Glutamatergic neuron (in vitro differentiated cells): ENCODE measurements around the gene ASTE1. TPM values are rescaled to one million over a fixed set of nuclear protein-coding genes. Genes with fewer than 3 reads are reported as not detected.

Source experiments
- DNase-seq: peaks from one replicate; pipeline ENCODE4 v3.0.0; 2022
- H3K27ac Mint-ChIP-seq: one replicate; pipeline ENCODE4 v1.8.0; 2020; ENCODE audit warnings: mild to moderate bottlenecking, mixed read lengths, inconsistent platforms; ENCODE audit not compliant: unreplicated experiment
- H3K27me3 Mint-ChIP-seq: one replicate; pipeline ENCODE4 v1.8.0; 2020; ENCODE audit warnings: mild to moderate bottlenecking, moderate library complexity, mixed read lengths, inconsistent platforms; ENCODE audit not compliant: unreplicated experiment
- H3K36me3 Mint-ChIP-seq: one replicate; pipeline ENCODE4 v1.8.0; 2020; ENCODE audit warnings: mild to moderate bottlenecking, mixed read lengths, inconsistent platforms; ENCODE audit not compliant: unreplicated experiment
- H3K4me1 Mint-ChIP-seq: one replicate; pipeline ENCODE4 v1.8.0; 2020; ENCODE audit warnings: mild to moderate bottlenecking, low read depth, mixed read lengths, inconsistent platforms; ENCODE audit not compliant: unreplicated experiment
- H3K4me3 Mint-ChIP-seq: one replicate; pipeline ENCODE4 v1.8.0; 2020; ENCODE audit warnings: mild to moderate bottlenecking, mixed read lengths, inconsistent platforms; ENCODE audit not compliant: unreplicated experiment
- H3K9me3 Mint-ChIP-seq: one replicate; pipeline ENCODE4 v1.8.0; 2020; ENCODE audit warnings: mild to moderate bottlenecking, moderate library complexity, mixed read lengths, inconsistent platforms; ENCODE audit not compliant: unreplicated experiment
- total RNA-seq: library from RNA; stranded (reverse); fragmentation: NEBNext Ultra II Directional; extraction: Animal tissue kit (Norgen Biotek cat#: 25700); gene quantifications from one replicate; pipeline ENCODE4 v1.2.1, GENCODE V29; 2021; ENCODE audit not compliant: unreplicated experiment
- TF ChIP-seq, protein P1 (sequence below): fragments of 200-600 bp; sonication (generic); IDR thresholded peaks from one replicate; pipeline ENCODE4 v1.5.0; 2021; ENCODE audit not compliant: partially characterized antibody, unreplicated experiment

The ASTE1 gene
- total RNA-seq, 1 donor from 2014 or later: 5.8 TPM

DNA sequence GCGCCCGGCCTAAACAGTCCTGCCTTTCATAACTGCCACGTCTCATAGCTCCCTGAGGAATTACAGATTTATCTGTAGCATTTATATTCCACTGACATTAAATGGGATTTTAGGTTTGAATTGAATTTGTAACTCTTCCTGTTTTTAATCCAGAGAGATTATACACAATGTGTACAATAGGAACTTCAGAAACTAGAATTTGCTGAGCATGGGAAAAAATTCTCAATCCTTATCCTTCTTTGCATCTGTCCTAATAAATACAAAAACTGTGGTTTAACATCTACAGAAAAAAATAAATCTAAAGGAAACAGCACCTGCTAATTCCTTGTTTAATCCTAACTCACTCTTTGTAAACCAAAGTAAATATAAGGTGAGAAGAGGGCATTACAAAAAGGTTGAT lies 2.2 kb upstream of the ASTE1 start:
- Mint-ChIP-seq H3K27ac (no peak overlapping the region), H3K27me3 (no peaks in the 10 kb centered on the region), H3K36me3 (no peaks in the 10 kb centered on the region), H3K9me3 (no peaks in the 10 kb centered on the region), H3K4me1 (peaks cover 6% of the 10 kb centered on the region), H3K4me3 (no peak overlapping the region)
- TF ChIP-seq, protein P1, sequence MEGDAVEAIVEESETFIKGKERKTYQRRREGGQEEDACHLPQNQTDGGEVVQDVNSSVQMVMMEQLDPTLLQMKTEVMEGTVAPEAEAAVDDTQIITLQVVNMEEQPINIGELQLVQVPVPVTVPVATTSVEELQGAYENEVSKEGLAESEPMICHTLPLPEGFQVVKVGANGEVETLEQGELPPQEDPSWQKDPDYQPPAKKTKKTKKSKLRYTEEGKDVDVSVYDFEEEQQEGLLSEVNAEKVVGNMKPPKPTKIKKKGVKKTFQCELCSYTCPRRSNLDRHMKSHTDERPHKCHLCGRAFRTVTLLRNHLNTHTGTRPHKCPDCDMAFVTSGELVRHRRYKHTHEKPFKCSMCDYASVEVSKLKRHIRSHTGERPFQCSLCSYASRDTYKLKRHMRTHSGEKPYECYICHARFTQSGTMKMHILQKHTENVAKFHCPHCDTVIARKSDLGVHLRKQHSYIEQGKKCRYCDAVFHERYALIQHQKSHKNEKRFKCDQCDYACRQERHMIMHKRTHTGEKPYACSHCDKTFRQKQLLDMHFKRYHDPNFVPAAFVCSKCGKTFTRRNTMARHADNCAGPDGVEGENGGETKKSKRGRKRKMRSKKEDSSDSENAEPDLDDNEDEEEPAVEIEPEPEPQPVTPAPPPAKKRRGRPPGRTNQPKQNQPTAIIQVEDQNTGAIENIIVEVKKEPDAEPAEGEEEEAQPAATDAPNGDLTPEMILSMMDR: no peak
- no peak for DNase-seq

DNA sequence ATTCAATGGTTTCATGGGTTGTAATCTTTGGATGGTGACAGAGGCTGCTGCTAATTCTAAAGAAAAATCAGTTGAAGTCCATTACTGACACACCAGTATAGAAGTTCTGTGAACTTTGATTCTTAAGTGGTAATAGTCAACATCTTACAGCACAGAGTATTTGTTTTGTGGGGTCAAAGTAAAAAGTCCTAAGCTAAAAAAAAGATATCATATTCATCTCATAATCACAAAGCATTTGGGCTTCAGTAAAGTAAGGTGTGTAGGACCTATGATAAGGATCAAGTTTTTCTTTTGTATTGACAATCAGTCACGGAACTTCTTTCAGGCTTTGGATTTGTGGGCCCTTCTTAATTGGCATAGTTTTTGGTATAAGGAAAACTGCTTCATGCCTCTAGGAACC lies 1.1 kb downstream of the ASTE1 start:
- TF ChIP-seq, protein P1: no peak
- DNase-seq: no peak

GRCh38 chr3:131020122-131020693 lies 6.4 kb downstream of the ASTE1 start:
- H3K36me3 Mint-ChIP-seq: no peaks in the 10 kb centered on the region
- H3K27ac Mint-ChIP-seq: no peak overlapping the region
- H3K27me3 Mint-ChIP-seq: no peaks in the 10 kb centered on the region
- DNase-seq: no peak
- no peak overlapping the region for H3K4me3 Mint-ChIP-seq
- peaks cover 10% of the 10 kb centered on the region for H3K4me1 Mint-ChIP-seq
- TF ChIP-seq, protein P1: no peak
- no peaks in the 10 kb centered on the region for H3K9me3 Mint-ChIP-seq

More for the DNA sequence above, 1.1 kb downstream of the ASTE1 start:
- Mint-ChIP-seq H3K36me3 (no peaks in the 10 kb centered on the region), H3K27me3 (no peaks in the 10 kb centered on the region), H3K4me1 (peaks cover 6% of the 10 kb centered on the region), H3K4me3 (peak overlapping the region; percentile 92), H3K9me3 (no peaks in the 10 kb centered on the region), H3K27ac (peak overlapping the region; percentile 9)

DNA sequence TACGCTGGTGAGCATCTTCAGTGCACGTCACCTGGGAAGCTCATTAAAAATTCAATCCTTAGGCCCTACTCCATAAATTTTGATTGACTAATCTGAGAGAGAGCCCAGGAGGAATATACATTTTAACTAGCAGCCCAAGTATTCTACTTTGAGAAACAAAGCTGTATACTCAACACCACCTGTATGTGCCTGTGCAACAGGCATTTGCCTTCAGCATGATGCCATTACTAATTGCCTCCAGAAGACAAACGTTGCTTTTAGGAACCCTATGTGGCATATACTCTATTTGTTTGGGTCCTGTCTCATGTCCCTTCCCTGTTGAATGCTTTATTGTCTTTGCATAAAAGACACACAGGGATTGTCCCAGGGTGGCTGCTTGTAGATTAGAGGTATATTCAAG lies 7.7 kb downstream of the ASTE1 start:
- no peaks in the 10 kb centered on the region for H3K9me3 Mint-ChIP-seq
- no peaks in the 10 kb centered on the region for H3K36me3 Mint-ChIP-seq
- H3K4me3 Mint-ChIP-seq: no peak overlapping the region
- no peaks in the 10 kb centered on the region for H3K27me3 Mint-ChIP-seq
- TF ChIP-seq, protein P1: no peak
- peaks cover 13% of the 10 kb centered on the region for H3K4me1 Mint-ChIP-seq
- H3K27ac Mint-ChIP-seq: no peak overlapping the region
- DNase-seq: no peak

- no peaks in the 10 kb centered on the region for H3K4me1 Mint-ChIP-seq
- H3K27ac Mint-ChIP-seq: no peak overlapping the region
- H3K9me3 Mint-ChIP-seq: no peaks in the 10 kb centered on the region
- H3K36me3 Mint-ChIP-seq: no peaks in the 10 kb centered on the region
- no peak overlapping the region for H3K4me3 Mint-ChIP-seq
- DNase-seq: no peak
- TF ChIP-seq, protein P1: no peak
- H3K27me3 Mint-ChIP-seq: peaks cover 2% of the 10 kb centered on the region
These were observed 16.9 kb downstream of the ASTE1 start for GRCh38 chr3:131009698-131010097.
